ENCODE results near the gene CYP27C1. TPM values are rescaled to one million over a fixed set of nuclear protein-coding genes. Genes with fewer than 3 reads are reported as not detected.
"Not testable (repeated sequence)": the region's sequence is repeated elsewhere in the genome, so short reads cannot be mapped to it uniquely, and the experiment has no call there.

CYP27C1 gene
- polyA plus RNA-seq, 1 donor from 2014 or later: 0.84 TPM

DNA sequence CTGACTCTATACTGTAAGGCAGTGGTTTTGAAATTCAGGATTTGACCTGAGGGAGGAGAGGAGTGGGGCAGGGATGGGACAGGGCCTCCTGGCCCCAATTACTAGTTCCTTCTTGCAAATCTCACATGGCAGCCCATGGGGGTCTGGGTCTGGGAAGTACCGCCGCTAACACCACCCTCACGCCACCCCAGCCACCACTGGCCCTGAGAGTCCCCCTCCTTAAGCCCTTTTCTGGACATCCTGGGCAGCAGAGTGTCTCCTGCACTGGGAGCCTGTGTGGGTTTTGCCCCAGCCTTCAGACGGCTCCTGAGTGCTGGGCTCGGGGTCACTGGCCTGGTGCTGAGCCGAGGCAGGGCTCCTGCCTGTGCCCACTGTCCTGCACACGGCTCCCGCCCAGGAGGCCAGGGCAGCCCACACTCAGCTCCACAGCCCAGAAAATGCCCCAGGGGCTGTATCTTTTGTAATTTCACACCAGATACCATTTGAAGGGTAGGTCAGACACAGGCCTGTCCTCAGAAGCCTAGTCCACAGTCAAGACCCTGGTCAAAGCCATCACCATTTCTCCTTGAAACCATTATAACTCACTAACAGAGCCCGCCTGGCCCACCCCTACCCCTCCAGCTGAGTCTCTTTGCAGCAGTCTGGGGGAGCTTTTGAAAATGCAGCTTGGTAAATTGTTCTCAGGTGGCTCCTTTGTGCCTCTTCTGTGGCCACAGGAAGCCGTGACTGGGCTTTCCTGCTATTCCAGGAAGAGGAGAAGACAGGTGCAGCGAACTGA is 55.1 kb downstream of the CYP27C1 start:
- Histone ChIP-seq H4K20me1 (ENCODE audit: insufficient read depth) (no peaks in the 10 kb centered on the region), H3K27ac (ENCODE audit: low read length) (no peak overlapping the region), H2AFZ (ENCODE audit: low read depth, low read length) (no peak overlapping the region), H3K4me2 (ENCODE audit: low read length) (no peak overlapping the region), H3K9me2 (ENCODE audit: insufficient read depth, low read length) (no peaks in the 10 kb centered on the region), H3K36me3 (ENCODE audit: insufficient read depth, low read length) (no peaks in the 10 kb centered on the region), H3K79me2 (replicated peaks; ENCODE audit: insufficient read depth, low read length) (no peaks in the 10 kb centered on the region), H3K9me3 (ENCODE audit: low read length) (no peaks in the 10 kb centered on the region), H3K4me3 (ENCODE audit: low read length) (no peak overlapping the region), H3K27me3 (ENCODE audit: insufficient read depth, low read depth, low read length) (no peaks in the 10 kb centered on the region), H3K9ac (ENCODE audit: low read length) (no peak overlapping the region), H3F3A (ENCODE audit: insufficient read depth, low read length, poor library complexity, severe bottlenecking) (no peaks in the 10 kb centered on the region)
- TF ChIP-seq SMC3 (conservative IDR thresholded peaks at IDR 0.05; ENCODE audit: poor library complexity): no peak
- TF ChIP-seq EZH2 (IDR thresholded peaks at IDR 0.05; ENCODE audit: borderline replicate concordance, insufficient read depth, low read length, poor library complexity, severe bottlenecking): no peak
- TF ChIP-seq EP300 (conservative IDR thresholded peaks at IDR 0.05; ENCODE audit: poor library complexity, severe bottlenecking): no peak
- TF ChIP-seq MXI1 (conservative IDR thresholded peaks at IDR 0.05; ENCODE audit: poor library complexity, severe bottlenecking): no peak
- no peak for TF ChIP-seq POLR2AphosphoS5 (IDR thresholded peaks at IDR 0.05)
- no peak for TF ChIP-seq TAF1 (IDR thresholded peaks at IDR 0.05; ENCODE audit: low read depth)
- TF ChIP-seq, protein P1, sequence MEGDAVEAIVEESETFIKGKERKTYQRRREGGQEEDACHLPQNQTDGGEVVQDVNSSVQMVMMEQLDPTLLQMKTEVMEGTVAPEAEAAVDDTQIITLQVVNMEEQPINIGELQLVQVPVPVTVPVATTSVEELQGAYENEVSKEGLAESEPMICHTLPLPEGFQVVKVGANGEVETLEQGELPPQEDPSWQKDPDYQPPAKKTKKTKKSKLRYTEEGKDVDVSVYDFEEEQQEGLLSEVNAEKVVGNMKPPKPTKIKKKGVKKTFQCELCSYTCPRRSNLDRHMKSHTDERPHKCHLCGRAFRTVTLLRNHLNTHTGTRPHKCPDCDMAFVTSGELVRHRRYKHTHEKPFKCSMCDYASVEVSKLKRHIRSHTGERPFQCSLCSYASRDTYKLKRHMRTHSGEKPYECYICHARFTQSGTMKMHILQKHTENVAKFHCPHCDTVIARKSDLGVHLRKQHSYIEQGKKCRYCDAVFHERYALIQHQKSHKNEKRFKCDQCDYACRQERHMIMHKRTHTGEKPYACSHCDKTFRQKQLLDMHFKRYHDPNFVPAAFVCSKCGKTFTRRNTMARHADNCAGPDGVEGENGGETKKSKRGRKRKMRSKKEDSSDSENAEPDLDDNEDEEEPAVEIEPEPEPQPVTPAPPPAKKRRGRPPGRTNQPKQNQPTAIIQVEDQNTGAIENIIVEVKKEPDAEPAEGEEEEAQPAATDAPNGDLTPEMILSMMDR (IDR thresholded peaks at IDR 0.05; ENCODE audit: poor library complexity, severe bottlenecking): no peak
- TF ChIP-seq, protein P2, sequence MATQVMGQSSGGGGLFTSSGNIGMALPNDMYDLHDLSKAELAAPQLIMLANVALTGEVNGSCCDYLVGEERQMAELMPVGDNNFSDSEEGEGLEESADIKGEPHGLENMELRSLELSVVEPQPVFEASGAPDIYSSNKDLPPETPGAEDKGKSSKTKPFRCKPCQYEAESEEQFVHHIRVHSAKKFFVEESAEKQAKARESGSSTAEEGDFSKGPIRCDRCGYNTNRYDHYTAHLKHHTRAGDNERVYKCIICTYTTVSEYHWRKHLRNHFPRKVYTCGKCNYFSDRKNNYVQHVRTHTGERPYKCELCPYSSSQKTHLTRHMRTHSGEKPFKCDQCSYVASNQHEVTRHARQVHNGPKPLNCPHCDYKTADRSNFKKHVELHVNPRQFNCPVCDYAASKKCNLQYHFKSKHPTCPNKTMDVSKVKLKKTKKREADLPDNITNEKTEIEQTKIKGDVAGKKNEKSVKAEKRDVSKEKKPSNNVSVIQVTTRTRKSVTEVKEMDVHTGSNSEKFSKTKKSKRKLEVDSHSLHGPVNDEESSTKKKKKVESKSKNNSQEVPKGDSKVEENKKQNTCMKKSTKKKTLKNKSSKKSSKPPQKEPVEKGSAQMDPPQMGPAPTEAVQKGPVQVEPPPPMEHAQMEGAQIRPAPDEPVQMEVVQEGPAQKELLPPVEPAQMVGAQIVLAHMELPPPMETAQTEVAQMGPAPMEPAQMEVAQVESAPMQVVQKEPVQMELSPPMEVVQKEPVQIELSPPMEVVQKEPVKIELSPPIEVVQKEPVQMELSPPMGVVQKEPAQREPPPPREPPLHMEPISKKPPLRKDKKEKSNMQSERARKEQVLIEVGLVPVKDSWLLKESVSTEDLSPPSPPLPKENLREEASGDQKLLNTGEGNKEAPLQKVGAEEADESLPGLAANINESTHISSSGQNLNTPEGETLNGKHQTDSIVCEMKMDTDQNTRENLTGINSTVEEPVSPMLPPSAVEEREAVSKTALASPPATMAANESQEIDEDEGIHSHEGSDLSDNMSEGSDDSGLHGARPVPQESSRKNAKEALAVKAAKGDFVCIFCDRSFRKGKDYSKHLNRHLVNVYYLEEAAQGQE (IDR thresholded peaks at IDR 0.05; ENCODE audit: borderline replicate concordance): no peak
- TF ChIP-seq RAD21 (conservative IDR thresholded peaks at IDR 0.05): no peak

DNA sequence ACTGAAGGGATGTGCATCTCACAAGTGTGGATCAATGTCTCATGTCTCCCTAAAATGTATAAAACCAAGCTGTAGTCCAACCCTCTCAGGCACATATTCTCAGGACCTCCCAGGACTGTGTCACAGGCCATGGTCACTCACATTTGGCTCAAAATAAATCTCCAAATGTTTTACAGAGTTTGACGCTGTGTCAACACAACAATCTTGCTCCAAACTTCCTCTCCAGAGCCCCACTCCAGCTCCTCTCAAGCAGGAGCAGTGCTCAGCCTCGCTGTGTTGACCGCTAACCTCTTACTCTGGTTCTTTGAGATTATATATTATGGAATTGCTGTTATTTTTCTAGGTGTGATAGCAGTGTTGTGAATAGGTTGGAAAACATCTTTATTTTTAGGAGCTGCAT is 56.2 kb downstream of the CYP27C1 start:
- Histone ChIP-seq H3K4me3 (ENCODE audit: low read length) (no peak overlapping the region), H3K27me3 (ENCODE audit: insufficient read depth, low read depth, low read length) (no peaks in the 10 kb centered on the region), H3K79me2 (replicated peaks; ENCODE audit: insufficient read depth, low read length) (no peaks in the 10 kb centered on the region), H4K20me1 (ENCODE audit: insufficient read depth) (no peaks in the 10 kb centered on the region), H3K4me2 (ENCODE audit: low read length) (no peak overlapping the region), H3K36me3 (ENCODE audit: insufficient read depth, low read length) (no peaks in the 10 kb centered on the region), H3K27ac (ENCODE audit: low read length) (no peak overlapping the region), H3K9me3 (ENCODE audit: low read length) (no peaks in the 10 kb centered on the region), H3F3A (ENCODE audit: insufficient read depth, low read length, poor library complexity, severe bottlenecking) (no peaks in the 10 kb centered on the region), H3K9ac (ENCODE audit: low read length) (no peak overlapping the region), H3K9me2 (ENCODE audit: insufficient read depth, low read length) (no peaks in the 10 kb centered on the region), H2AFZ (ENCODE audit: low read depth, low read length) (no peak overlapping the region)
- TF ChIP-seq, protein P2 (IDR thresholded peaks at IDR 0.05; ENCODE audit: borderline replicate concordance): no peak
- TF ChIP-seq MXI1 (conservative IDR thresholded peaks at IDR 0.05; ENCODE audit: poor library complexity, severe bottlenecking) (no peak), POLR2AphosphoS5 (IDR thresholded peaks at IDR 0.05) (no peak), SMC3 (conservative IDR thresholded peaks at IDR 0.05; ENCODE audit: poor library complexity) (no peak), TAF1 (IDR thresholded peaks at IDR 0.05; ENCODE audit: low read depth) (no peak), EZH2 (IDR thresholded peaks at IDR 0.05; ENCODE audit: borderline replicate concordance, insufficient read depth, low read length, poor library complexity, severe bottlenecking) (no peak), EP300 (conservative IDR thresholded peaks at IDR 0.05; ENCODE audit: poor library complexity, severe bottlenecking) (no peak), RAD21 (conservative IDR thresholded peaks at IDR 0.05) (no peak)
- TF ChIP-seq, protein P1 (IDR thresholded peaks at IDR 0.05; ENCODE audit: poor library complexity, severe bottlenecking): no peak

DNA sequence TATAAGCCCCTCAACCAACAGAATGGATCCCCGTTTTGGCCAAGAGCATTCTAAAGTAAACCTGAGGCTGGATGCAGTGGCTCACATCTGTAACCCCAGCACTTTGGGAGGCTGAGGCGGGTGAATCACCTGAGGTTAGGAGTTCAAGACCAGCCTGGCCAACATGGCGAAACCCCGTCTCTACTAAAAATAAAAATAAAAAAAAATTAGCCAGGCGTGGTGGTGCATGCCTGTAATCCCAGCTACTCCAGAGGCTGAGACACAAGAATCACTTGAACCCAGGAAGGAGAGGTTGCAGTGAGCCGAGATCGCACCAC is 57.1 kb downstream of the CYP27C1 start:
- H4K20me1 ChIP-seq (ENCODE audit: insufficient read depth); H3F3A ChIP-seq (ENCODE audit: insufficient read depth, low read length, poor library complexity, severe bottlenecking); H2AFZ ChIP-seq (ENCODE audit: low read depth, low read length); H3K27ac ChIP-seq (ENCODE audit: low read length); H3K9ac ChIP-seq (ENCODE audit: low read length); H3K27me3 ChIP-seq (ENCODE audit: insufficient read depth, low read depth, low read length); H3K4me2 ChIP-seq (ENCODE audit: low read length); H3K9me2 ChIP-seq (ENCODE audit: insufficient read depth, low read length); H3K9me3 ChIP-seq (ENCODE audit: low read length); H3K79me2 ChIP-seq (replicated peaks; ENCODE audit: insufficient read depth, low read length); H3K36me3 ChIP-seq (ENCODE audit: insufficient read depth, low read length); H3K4me3 ChIP-seq (ENCODE audit: low read length): not testable (repeated sequence)

Measured in neural cell (in vitro differentiated cells).